ENCODE measurements around the gene CENPT.
"Not testable (repeated sequence)": the region's sequence is repeated elsewhere in the genome, so short reads cannot be mapped to it uniquely, and the experiment has no call there.

The CENPT gene

GRCh38 chr16:67877064-67877463 lies 29.6 kb upstream of the CENPT start:
- in situ Hi-C loops (cut with MboI; ENCODE audit: low sequenced_read_pairs) = no loop called here

DNA sequence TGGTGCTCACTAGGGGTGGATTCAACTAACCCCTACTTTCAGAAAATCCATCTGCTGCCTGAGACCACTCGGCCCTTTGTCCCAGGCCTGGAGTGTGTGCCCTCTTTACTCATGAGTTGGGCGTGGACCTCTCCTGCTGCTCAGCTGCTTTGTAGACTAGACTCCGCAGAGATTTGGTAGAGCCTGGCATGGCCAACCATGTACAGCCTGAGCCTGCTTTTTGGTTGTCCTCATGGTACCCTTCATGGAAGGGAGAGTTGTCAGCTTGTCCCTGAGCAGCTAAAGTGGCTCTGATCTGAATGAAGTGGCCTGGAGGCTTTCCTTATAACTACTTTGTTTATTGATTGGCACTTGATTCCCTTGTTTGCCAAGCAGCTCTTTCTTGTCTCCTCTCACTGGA lies 26.9 kb upstream of the CENPT start:
- in situ Hi-C loops (cut with MboI; ENCODE audit: low sequenced_read_pairs) = no loop called here

- in situ Hi-C loops (cut with MboI; ENCODE audit: low sequenced_read_pairs) = no loop called here
Measured at GRCh38 chr16:67873435-67874370, 26.2 kb upstream of the CENPT start.

- in situ Hi-C loops (cut with MboI; ENCODE audit: low sequenced_read_pairs) = no loop called here
Measured at GRCh38 chr16:67872631-67873434, 25.3 kb upstream of the CENPT start, which contains the start of gene EDC4. Gene EDC4 (plus strand): TSS chr16:67873052. CDS start chr16:67873262, 210 bp downstream.

DNA sequence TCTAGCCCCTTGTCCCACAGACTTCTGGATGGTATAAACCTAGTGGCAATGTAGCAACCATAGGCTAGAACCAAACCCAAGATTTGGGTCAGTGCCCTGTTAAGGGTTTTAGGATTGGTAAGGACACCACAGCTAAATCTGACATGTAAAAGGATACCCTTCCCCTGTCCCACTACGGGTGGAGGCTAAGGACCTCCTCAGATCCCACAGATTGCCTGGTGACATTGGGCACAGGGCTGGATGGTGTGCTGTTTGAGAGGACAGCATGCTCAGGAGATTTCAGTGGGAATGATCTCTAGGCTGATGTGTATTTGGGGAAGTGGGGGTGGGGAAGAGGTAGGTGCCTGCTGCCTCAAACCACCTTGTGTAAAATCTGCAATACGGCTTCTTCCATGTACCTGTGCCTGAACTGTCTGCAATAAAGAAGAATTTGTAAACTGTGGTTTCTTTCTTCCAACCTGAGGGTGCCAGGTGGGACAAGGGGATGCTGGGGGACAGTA lies 24.7 kb upstream of the CENPT start:
- in situ Hi-C loops (cut with MboI; ENCODE audit: low sequenced_read_pairs) = no loop called here

DNA sequence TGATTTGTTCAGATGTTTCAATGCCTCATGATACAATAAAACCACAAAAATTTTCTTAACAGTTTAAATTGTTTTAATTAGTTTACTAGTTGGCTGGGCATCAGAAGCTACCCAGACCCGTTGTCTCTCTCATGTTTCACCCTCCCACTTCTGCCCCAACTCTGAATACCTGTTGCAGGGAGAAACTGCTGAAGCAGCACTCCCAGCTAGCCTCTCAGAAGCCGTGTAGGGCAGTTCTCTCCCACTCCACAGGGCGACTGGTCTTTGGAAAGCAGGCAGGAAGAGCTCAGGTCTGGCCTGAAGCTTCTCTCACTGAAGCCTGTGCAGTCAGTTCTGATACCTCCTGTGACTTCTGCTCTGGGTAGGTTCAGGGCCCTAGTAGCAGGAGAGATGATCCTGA lies 23.8 kb upstream of the CENPT start:
- in situ Hi-C loops (cut with MboI; ENCODE audit: low sequenced_read_pairs) = no loop called here

DNA sequence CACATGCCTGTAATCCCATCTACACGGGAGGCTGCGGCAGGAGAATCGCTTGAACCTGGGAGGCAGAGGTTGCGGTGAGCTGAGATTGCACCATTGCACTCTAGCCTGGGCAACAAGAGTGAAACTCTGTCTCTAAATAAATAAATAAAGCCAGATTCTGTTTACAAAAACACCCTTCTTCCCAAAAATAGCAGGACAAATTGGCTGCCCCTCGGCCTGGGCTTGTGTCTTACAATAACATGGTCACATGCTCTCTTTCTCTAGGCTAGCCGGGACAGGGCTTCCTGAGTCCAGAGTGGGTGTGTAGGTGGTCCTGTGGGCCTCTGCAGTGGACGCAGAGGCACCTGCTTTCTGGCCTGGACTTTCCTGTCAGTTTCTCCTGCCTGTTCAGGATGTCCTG lies 22.2 kb upstream of the CENPT start:
- in situ Hi-C loops (cut with MboI; ENCODE audit: low sequenced_read_pairs) = no loop called here

- in situ Hi-C loops (cut with MboI; ENCODE audit: low sequenced_read_pairs) = no loop called here
Measured at GRCh38 chr16:67868290-67868689, 20.8 kb upstream of the CENPT start.

DNA sequence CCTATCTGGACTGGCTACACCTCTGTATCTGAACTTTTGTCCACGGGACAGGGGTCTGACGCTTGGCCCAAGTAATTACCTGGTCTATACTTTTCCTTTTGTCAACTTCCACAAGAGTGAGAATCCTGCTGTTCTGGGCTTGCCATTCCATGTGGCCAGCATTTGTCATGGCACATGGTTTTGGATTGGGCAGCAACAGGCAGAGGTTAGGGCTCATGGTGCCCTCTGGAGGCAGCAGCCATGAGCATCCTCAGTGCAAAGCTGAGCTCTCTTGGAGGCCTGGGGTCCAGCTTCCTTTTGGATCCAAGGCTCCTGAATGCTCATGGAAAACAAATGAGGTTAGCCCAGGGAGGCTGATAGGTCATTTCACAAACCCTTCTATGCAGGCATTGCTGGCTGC lies 17.8 kb upstream of the CENPT start:
- in situ Hi-C loops (cut with MboI; ENCODE audit: low sequenced_read_pairs) = no loop called here

GRCh38 chr16:67864594-67864993 lies 17.1 kb upstream of the CENPT start:
- in situ Hi-C loops (cut with MboI; ENCODE audit: low sequenced_read_pairs) = no loop called here

GRCh38 chr16:67864044-67864443 lies 16.6 kb upstream of the CENPT start:
- in situ Hi-C loops (cut with MboI; ENCODE audit: low sequenced_read_pairs) = not testable (repeated sequence)

- in situ Hi-C loops (cut with MboI; ENCODE audit: low sequenced_read_pairs) = no loop called here
Measured at GRCh38 chr16:67862623-67863583, 15.4 kb upstream of the CENPT start.

DNA sequence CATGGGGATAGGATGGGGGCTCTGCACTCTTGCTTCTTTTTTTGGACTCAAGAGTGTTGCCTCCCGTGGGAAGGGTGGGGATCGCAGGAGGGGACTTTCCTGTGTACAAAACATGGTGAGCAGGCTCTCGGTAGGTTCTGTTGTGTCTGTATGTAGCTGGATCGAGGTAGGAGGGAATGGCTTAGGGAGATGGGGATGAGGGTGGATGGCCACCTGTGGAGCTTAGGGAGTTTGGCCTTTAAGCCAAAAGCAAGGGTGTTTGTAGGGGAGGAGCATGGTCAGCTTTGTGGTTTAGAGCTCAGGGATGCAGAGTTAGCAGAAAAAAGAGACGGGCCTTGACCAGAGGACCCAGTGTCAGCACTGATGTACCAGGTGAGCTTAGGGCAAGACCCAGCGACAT lies 14.4 kb upstream of the CENPT start:
- in situ Hi-C loops (cut with MboI; ENCODE audit: low sequenced_read_pairs) = no loop called here

DNA sequence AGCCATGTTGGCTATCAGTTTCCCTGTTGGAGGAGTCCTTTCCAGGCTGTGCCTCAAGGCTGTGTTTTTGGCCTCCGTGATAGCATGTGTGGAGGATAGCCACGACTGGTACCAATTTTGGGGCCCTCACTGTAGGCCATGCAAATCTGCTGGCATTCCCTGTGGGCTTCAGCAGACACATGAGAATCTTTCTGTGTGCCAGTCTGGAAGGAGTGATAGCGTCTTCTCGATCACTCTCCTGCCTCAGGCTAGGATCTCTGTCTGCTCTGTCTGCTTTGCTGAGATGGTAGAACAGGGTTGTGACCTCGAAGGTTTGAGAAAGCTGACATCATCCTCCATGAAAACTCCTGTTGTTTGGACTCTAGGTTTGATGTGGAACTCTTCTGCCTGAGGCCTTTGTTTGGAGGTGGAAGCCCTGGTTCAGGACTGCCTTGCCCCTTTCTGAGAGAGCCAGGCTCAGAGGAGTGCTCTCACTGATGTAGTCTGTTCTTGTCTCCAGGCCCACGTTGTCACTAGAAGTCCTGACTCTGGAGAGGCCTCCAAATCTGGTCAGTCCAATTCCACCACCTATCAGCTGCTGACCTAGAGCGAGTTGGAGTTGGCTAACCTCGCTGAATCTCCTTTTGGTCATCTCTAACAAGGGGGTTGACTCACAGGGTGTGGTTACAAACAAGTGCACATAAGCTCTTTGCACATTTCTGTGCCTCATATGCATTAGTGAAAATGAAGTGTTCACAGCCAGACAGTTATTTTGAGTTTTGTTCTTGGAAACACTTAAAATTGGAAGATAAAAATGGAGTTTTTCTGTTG lies 13.3 kb upstream of the CENPT start:
- in situ Hi-C loops (cut with MboI; ENCODE audit: low sequenced_read_pairs) = no loop called here

DNA sequence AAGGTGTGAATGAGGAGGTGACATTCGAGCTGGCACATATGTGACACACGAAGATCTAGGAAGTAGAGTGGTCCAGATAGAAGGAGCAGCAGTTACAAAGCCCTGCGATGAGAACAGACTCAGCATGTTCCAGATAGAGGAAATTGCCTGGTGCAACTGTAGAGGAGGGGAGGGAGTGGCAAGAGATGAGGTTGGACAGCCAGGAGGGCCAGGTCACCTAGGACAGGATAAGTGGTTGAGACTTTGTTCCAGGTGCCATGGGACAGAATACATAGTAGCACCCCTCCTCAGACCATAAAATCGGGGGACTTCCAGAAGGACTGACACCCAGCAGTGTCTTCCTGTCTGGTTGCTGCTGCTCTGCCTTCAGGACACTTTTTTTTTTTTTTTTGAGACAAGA lies 11.0 kb upstream of the CENPT start:
- in situ Hi-C loops (cut with MboI; ENCODE audit: low sequenced_read_pairs) = no loop called here

DNA sequence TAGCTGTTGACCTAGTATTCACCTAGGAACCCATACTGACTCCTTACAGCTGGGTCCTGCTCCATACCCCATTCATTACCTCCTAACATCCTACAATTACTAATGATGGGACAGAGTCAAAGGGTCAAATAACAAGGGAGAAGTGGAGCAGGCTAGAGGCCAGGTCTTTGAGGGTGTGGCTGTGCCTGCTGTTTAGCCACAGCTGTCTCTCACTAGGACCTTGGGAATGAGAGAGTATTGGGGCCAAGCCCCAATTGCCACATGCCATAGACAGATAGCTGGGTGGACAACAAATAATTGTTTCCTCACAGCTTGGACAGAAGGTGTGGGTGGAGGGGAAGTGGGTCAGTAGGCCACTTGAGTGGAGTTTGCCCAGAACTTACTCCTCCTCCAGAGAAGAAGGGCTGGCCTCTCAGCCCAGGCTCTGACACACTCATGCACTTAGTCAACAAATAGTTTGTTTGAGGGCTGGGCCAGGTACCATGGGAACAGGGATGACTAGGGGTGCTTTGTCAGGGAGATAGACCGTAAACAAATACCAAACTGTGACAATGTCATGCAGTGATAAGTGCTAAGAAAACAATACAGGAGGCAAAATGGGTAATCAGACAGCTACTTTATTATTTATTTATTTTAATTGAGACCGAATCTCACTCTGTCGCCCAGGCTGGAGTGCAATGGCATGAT lies 10.2 kb upstream of the CENPT start:
- in situ Hi-C loops (cut with MboI; ENCODE audit: low sequenced_read_pairs) = no loop called here

GRCh38 chr16:67856927-67857546 lies 9.5 kb upstream of the CENPT start:
- in situ Hi-C loops (cut with MboI; ENCODE audit: low sequenced_read_pairs) = no loop called here

- in situ Hi-C loops (cut with MboI; ENCODE audit: low sequenced_read_pairs) = no loop called here
Measured at GRCh38 chr16:67855789-67856188, 8.3 kb upstream of the CENPT start.

DNA sequence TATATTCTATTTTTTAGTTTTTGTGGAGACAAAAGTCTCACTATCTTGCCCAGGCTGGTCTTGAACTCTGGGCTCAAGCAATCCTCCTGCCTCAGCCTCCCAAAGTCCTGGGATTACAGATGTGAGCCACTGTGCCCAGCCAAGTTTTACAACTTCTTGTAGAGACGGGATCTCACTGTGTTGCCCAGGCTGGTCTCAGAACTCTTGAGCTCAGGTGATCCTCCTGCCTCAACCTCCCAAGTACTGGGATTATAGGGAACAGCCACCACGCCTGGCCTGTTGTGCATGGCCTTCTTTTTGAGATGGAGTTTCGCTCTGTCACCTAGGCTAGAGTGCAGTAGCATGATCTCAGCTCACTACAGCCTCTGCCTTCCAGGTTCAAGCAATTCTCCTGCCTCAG lies 6.2 kb upstream of the CENPT start:
- in situ Hi-C loops (cut with MboI; ENCODE audit: low sequenced_read_pairs) = no loop called here
